GM18858 (cell line): ENCODE results near the gene RXFP4.
"Not testable (repeated sequence)": the region's sequence is repeated elsewhere in the genome, so short reads cannot be mapped to it uniquely, and the experiment has no call there.

Experiments used
- ATAC-seq: cut with Tn5 transposase; IDR thresholded peaks from one replicate; pipeline ENCODE4 v1.9.1; 2021; ENCODE audit not compliant: unreplicated experiment

RXFP4 gene

DNA sequence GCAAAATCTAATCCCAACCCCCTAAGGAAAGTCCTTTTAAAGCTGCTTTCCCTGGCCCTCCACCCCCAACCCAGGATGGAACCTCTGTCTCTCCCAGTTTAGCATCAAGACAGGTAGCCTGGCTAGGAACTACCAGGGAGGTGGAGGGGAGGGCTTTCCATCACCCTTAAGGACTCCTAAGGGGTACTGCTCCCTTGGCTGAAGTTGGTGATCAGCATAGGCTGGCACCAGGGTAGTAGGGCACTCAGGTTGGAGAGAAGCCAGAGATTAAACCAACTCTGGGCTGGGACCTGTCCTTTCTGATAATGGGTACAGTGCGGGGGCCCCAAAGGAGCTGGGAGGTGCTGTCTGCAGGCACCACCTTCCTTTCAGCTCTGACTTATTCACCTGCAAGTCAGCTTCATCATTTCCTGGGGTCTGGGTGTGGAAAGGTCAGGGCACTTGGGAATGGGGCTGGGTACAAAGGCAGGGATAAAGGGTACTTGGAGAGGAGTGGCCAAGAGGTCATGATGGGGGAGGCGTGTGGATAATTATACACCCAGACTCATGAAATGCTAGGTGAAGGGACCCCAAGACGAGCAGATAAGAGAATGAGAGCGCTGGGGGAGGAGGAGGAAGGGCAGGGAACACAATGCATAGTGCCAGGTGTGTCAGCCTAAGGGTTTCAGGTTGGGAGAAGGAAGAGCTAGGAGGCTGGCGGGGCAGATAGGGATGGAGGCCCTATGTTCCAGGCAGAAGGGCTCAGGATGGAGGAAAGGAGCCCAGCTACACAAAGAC lies 35.7 kb downstream of the RXFP4 start:
- ATAC-seq = no peak

DNA sequence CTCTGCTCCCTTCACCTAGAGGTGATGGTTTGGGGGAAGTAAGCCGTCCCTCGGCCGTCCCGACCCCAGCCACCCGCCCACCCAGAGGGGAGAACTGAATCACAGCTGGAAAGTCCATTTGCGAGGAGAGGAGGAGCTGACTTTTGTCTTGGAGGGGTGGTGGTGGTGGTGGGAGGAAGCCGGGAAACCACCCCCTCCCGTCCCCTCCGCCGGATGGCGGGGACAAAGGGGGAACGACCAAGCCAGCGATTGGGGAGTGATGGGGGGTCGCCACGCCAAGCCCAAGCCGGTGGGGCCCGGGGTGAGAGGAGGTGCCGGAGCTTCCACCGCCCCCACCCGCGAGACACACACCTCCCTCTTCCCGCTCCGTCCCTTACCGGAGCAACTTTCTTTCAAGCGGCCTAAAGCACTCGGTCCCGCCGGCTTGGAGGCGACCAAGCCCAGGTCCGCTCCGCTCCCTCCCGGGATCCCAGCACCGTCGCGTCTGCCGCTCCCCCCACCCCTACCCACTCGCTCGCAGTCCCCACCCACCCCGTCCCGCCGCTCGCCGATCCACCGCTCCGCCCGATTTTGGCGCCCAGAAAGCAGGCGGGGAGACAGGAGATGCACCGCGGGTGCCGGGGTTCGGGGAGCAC lies 36.4 kb downstream of the RXFP4 start:
- no peak for ATAC-seq

DNA sequence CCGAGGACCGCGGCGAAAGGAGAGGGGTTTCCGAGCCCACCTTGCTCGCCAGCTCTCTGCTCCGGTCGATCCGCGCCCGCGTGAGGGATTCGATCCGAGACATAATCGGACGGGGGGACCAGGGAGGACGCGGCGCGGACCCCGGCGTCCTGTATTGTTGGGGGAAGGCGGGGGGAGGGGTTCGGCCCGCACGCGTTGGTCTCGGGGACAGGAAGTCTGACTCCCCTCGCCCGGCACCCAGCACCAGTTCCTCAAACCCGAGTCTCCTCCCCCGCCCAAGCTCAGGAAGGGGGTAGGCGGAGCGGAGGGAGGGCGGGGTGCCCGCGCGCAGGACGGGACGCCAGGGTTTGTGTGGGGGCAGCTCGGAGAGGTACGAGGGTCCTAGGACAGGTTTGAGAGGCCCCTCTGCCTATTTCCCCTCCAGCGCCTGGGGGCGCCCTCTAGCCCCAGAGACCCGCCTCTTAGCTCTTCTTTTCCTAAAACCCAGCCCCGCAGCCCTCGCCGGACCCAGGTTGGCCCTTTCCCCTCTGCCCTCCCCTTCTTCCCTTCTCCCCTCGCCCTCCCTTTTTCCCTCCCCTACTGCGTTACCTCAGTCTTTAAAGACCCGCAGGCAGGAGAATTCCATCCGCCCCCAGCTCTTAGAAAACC lies 37.0 kb downstream of the RXFP4 start, which contains the start of gene ARHGEF2:
Gene ARHGEF2, minus strand, starts transcription at position 223 of the 648 bp plus-strand sequence. Its CDS starts 120 bp downstream, at position 103.
- no peak for ATAC-seq

DNA sequence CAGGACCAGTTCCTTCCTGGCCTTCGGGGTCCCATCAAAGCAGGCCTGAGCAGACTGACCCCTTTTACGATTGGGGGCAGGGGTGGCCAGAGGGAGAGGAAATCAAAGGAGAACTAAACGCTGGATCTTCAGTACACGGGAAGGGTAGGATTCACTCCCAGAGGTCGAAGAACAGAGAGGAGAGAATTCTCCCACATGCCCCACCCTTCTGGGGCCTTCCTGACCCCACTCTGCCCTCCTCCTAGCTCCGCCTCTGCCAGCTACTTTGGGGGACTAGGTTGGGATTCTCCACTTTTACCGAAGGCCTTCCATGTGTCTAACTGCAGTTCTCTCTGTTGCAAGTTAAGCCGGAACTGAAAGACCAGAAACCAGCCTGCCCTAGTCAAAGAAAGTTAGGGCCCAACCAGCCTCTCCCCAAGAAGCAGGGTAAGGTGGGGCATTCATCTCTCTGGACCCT lies 37.6 kb downstream of the RXFP4 start:
- ATAC-seq = no peak

DNA sequence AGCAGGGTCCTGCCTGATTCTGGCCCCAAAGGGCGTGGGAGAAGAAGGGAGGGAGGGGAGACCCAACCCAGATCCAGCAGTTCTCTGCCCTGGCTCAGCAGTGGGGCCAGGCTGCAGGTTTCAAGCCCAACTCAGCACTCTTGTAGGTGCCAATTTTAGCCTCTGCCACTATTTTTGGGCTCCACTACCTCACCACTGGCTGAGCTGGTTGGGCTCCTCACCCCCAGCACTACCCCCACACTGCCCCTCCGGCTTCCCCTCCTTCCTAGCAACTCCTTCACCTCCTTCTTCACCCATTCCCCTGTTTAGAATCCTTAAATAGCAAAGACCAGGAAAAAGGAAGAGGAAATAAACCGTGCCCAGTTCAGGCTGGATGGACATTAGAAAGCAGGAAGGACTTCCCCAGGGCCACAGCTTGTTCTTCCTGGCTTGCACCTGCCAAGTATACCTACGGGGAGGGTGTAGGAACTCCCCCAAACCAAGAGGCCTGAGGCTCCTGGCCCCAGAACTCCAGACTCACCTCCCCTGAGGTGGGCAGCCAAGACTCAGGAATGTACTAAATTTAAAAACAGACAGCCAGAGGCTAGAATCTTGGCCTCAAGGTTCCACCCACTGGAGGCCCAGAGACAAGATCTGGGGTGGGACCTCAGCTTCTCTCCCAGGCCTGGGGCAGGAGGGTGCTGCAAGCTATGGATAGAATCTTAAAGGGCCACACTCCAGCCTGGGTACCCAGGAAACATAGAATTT lies 38.3 kb downstream of the RXFP4 start:
- ATAC-seq = no peak

DNA sequence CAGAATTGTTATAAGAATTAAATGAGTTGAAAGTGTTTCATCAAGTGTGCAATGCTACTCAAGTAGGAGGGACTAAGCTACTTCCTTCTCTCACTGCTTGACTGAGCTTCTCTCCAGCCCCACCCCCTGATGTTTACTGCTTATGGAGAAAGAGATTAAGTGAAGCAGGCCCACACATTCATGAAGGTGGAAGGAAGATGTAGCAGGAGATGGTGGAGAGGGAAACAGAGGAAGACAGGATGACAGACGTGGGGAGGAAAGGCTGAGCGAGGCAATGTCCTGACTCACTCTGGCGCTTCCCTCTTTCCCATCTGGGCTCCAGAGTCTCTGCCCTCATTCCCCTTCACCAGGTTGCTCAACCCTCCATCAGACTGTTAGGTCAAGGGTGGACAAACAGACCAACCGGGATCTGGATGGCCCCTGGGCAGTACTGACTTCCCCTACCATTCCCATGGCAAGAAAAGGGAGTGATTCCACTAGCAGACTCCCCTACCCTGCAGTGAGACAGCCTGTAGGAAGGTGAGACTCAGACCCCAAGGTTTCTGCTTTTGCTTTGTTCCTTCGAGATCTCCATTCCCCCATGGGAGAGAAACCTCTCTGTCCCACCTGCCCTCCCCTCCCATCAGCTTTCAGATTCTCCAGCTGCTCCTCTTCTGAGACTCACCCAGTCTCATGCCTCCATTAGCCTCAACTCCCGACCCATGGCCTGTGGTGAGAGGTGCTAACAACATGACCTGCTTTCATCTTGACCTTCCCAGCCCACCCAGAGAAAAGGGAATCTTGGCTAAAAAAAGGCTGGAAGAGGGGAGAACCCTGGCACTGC lies 40.0 kb downstream of the RXFP4 start:
- ATAC-seq = no peak

DNA sequence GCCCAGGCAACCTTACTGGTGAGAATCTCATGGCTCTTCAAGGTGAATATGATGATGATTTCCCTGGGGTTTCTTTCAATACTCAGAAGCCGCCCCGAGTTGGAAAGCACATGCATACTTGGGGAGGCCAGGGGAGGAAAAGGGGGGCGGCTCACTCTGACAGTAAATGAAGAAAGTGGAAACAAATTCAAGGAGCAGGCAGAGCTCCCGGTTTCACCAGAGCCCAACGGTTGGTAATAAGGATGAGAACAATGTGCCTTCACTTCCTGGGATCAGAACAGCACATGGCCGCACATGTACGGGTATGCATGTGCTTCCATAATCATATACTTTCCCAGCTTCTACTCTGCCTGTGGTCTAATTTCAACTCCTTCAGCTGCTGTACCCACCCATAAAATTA lies 40.7 kb downstream of the RXFP4 start:
- no peak for ATAC-seq

DNA sequence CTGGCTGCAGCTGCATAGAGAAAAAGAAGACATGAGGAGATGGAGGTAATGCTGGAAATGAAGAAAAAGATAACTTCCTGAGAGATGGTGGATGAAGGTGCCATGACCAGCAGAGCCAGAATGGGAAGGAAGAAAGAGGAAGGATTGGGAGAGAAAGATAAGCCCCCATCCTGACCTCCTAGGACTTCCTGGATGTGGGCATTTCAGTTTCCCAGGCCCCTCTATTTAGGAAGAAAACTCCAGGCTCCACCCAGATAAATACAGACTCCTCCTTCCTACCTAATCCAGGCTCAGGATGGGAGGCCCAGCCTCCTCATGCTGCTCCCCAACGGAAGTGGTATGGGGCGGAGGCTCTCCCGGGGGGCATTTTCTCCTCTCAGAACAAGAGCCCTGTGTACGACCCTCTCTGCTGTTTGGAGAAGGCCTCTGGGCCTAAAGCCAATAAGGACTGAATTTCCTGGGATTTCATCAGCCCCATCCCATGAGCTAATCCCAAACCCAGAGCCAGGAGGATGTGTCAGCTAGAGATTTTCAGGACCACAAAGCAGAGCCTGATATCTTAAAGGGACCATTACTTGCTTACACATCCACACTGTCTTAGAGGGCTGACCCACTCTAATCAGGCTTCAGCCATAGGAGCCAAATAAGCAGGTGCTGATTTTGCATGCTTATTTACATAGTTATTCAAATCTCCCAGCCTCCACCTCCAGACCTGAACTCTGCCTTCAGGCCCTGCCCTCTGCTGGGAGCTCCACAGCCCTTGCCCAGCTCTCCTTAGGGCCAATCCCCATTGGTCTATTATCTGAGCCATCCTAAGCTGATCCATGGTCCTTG lies 42.0 kb downstream of the RXFP4 start:
- no peak for ATAC-seq

DNA sequence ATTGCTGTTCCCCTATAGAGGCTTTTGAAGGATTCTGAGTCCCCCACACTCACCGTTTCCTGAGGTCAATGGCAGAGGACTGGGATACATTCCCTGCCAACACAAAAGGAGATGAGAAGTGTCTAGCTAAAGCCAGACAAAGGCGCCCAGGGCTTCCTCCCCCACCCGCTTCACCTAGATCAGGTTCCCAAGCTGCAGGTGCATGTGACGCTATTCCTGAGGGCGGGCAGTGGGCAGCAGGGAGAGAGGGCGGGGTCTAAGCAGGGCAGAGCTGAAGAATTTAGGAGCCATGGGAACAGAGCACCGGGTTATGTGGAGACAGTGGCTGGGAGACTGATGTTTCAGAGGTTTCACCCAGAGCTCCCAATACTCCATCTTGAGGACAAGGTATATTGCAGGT lies 42.9 kb downstream of the RXFP4 start:
- ATAC-seq = no peak

DNA sequence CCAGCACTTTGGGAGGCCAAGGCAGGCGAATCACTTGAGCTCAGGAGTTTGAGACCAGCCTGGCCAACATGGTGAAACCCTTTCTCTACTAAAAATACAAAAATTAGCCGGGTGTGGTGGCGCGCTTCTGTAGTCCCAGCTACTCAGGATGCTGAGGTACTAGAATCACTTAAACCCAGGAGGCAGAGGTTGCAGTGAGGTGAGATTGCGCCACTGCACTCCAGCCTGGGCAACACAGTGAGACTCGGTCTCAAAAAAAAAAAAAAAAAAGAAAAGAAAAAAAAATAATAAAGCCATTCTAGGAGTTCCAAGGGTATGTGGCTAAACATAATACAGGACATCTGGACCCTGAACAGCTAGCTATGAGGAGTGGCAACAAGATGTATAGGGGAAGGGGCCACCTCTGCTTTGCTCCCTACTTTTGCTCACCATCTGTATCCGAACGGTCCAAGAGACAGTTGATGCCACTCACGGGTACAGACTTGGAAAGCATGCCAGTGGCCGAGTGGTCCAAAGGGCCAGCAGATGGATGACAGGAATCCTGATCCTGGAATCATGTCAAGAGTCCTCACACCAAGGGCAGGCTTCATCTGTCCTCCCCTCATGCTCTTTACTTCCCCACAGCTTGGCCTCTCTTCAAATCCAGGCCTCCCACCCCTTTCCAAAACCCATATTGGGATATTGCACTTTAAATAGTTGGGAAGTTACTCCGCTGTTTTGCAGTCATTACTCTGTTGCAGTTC lies 43.6 kb downstream of the RXFP4 start:
- ATAC-seq = not testable (repeated sequence)

DNA sequence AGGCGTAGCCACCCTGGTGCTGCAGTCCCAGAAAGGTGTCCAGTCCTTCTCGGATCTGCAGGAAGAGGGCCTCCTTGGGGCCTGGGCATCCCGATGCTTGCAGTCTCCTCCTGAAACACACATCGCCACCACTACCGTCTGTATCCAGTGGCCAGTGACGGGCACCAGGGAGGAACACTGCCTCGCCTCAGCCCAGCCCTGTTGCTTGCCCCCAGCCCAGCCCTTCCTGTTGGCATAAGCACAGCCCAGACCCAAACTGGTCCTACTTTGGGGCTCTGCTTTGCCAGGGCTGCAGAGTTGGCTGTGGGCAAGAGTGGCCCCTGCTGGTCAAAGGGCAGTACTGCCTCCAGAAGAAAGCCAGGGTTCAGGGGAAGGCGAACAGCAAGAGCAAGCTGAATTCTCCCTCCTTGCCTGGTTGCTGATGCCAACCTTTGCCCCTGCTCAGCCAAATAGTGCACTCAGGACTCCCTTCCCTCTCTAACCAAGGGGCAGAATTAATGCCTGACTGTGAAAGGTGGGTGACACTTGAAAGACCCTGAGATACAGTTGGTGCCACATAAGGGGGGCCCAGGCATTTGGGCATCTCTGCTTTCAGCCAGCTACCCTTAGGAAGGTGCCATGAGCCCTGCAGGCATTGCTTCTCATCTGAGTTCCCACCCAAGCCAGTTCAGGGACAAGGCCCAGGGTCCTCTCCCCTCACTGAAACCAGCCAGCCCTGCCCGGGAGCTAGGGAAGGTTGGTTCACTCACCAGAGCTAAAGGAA lies 48.0 kb downstream of the RXFP4 start:
- ATAC-seq = no peak

DNA sequence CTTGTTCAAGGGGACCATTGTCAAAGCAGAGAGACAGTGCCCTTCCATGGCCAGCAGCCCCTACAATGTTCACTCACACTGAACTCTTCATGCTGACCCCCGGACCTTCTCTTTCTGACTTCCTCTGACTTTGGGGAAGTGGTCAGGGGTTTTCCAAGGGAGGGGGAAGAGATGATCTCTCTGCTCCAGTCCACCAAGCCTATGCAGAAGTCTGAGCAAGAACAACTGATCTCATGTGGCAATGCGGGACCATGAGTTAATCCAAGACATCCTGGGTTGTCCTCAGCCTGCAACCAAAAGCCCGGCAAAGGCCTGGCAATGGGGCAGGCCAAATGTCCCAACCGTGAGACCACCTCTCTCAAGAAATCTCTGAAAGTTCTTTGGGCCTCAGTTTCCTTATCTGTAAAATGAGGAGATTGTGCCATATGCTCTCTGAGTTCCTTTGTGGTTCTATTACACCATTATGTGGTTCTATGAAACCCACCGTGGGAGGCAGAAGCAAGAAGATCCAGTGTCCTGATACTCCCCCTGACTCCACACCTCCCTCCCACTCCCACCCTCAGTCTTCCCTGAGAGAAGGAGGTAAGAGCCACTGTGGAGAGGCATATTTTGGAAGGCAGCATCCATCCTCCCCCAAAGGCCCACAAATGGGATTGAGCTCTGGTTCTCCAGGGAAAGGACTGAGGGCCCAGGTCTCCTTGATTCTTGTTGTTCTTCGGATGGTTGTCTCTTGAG lies 48.7 kb downstream of the RXFP4 start:
- ATAC-seq = no peak
